ENCODE results near the gene INPP5E.

GRCh38 chr9:136386018-136386417, 53.6 kb downstream of the INPP5E start:
- TF ChIP-seq MYC (IDR thresholded peaks at IDR 0.05; ENCODE audit: borderline replicate concordance, low read length) (no peak), POLR2A (IDR thresholded peaks at IDR 0.05; ENCODE audit: low read length) (no peak), CTCF (IDR thresholded peaks at IDR 0.05) (no peak), CHD2 (IDR thresholded peaks at IDR 0.05; ENCODE audit: low read length, partially characterized antibody) (no peak)
